Limb (tissue), 2 donors: ENCODE results near the gene PRDX1.
A peak's percentile ranks its signal among the peaks of the same experiment; 100 is the strongest.
"Not testable (repeated sequence)": the region's sequence is repeated elsewhere in the genome, so short reads cannot be mapped to it uniquely, and the experiment has no call there.

Experiments used
- DNase-seq, 2 donors: peaks; one replicate each; pipeline ENCODE4 v3.0.0-alpha.2; 2016; ENCODE audit errors: extremely low spot score in 2 of 2

PRDX1 gene

GRCh38 chr1:45536886-45537285, 15.2 kb upstream of the PRDX1 start:
- DNase-seq: no peak

- no peak for DNase-seq
Measured at GRCh38 chr1:45535988-45536766, 14.5 kb upstream of the PRDX1 start.

- no peak for DNase-seq
Measured at GRCh38 chr1:45531873-45532272, 10.2 kb upstream of the PRDX1 start.

GRCh38 chr1:45530632-45531135, 9.0 kb upstream of the PRDX1 start:
- DNase-seq: no peak

GRCh38 chr1:45526135-45526644, 4.5 kb upstream of the PRDX1 start:
- DNase-seq: no peak

- DNase-seq: not testable (repeated sequence)
Measured at GRCh38 chr1:45523975-45524374, 2.3 kb upstream of the PRDX1 start.

- not testable (repeated sequence) for DNase-seq
Measured at GRCh38 chr1:45523516-45523915, 1.8 kb upstream of the PRDX1 start.

GRCh38 chr1:45522324-45523104, 830 bp upstream of the PRDX1 start:
- no peak for DNase-seq

- DNase-seq: not testable (repeated sequence)
Measured at GRCh38 chr1:45519774-45520173, 1.9 kb downstream of the PRDX1 start.

- DNase-seq: no peak
Measured at GRCh38 chr1:45518910-45519309, 2.8 kb downstream of the PRDX1 start.

GRCh38 chr1:45518366-45518765, 3.3 kb downstream of the PRDX1 start:
- not testable (repeated sequence) for DNase-seq

- DNase-seq: no peak
Measured at GRCh38 chr1:45516465-45516864, 5.2 kb downstream of the PRDX1 start.

- no peak for DNase-seq
Measured at GRCh38 chr1:45516036-45516435, 5.6 kb downstream of the PRDX1 start.

- not testable (repeated sequence) for DNase-seq
Measured at GRCh38 chr1:45513532-45514260, 8.0 kb downstream of the PRDX1 start.

GRCh38 chr1:45512641-45513054, 9.0 kb downstream of the PRDX1 start:
- peak in 1 of 2 donors; percentile 64 for DNase-seq

- no peak for DNase-seq
Measured at GRCh38 chr1:45510972-45511527, 10.6 kb downstream of the PRDX1 start.

GRCh38 chr1:45510036-45510971, 11.4 kb downstream of the PRDX1 start:
- DNase-seq: no peak

GRCh38 chr1:45508295-45509151, 13.2 kb downstream of the PRDX1 start:
- no peak for DNase-seq

- no peak for DNase-seq
Measured at GRCh38 chr1:45507893-45508292, 13.8 kb downstream of the PRDX1 start.
